NCI-H2196 treated with DMSO at 0.1 percent for 48 hours (cell line): ENCODE results near the gene INHBB.
"Not testable (repeated sequence)": the region's sequence is repeated elsewhere in the genome, so short reads cannot be mapped to it uniquely, and the experiment has no call there.

Experiments
- DNase-seq: peaks from one replicate; lab custom pipeline; 2025; ENCODE audit not compliant: unreplicated experiment; lab: John Stamatoyannopoulos, UW

Gene INHBB

GRCh38 chr2:120346026-120346666 is at the start of gene INHBB:
INHBB (plus strand) TSS chr2:120346136; CDS start chr2:120346189, 53 bp downstream.
- peak; percentile 6 for DNase-seq

- no peak for DNase-seq
These were observed 47.6 kb upstream of the INHBB start for GRCh38 chr2:120298173-120298835.

GRCh38 chr2:120299004-120299403 is 46.9 kb upstream of the INHBB start:
- DNase-seq = no peak

GRCh38 chr2:120299561-120299960 is 46.4 kb upstream of the INHBB start:
- no peak for DNase-seq

GRCh38 chr2:120300385-120300784 is 45.6 kb upstream of the INHBB start:
- DNase-seq = no peak

GRCh38 chr2:120301284-120301683 is 44.7 kb upstream of the INHBB start:
- DNase-seq = no peak

- DNase-seq = no peak
These were observed 43.6 kb upstream of the INHBB start for GRCh38 chr2:120302301-120302700.

- DNase-seq = no peak
These were observed 42.8 kb upstream of the INHBB start for GRCh38 chr2:120303177-120303576.

- no peak for DNase-seq
These were observed 40.6 kb upstream of the INHBB start for GRCh38 chr2:120305296-120305695.

- no peak for DNase-seq
These were observed 39.9 kb upstream of the INHBB start for GRCh38 chr2:120305937-120306490.

- no peak for DNase-seq
These were observed 38.5 kb upstream of the INHBB start for GRCh38 chr2:120307482-120307881.

GRCh38 chr2:120308038-120308910 is 37.7 kb upstream of the INHBB start:
- DNase-seq = no peak

GRCh38 chr2:120310136-120310535 is 35.8 kb upstream of the INHBB start:
- DNase-seq = no peak

- not testable (repeated sequence) for DNase-seq
These were observed 35.1 kb upstream of the INHBB start for GRCh38 chr2:120310841-120311240.

GRCh38 chr2:120312076-120312475 is 33.9 kb upstream of the INHBB start:
- DNase-seq = no peak

GRCh38 chr2:120312860-120313694 is 32.9 kb upstream of the INHBB start:
- peak; percentile 81 for DNase-seq

- DNase-seq = no peak
These were observed 32.0 kb upstream of the INHBB start for GRCh38 chr2:120313695-120314615.

- DNase-seq = no peak
These were observed 31.1 kb upstream of the INHBB start for GRCh38 chr2:120314690-120315366.
